Common myeloid progenitor, CD34-positive (primary cell): ENCODE measurements around the gene EIF4A3.

ENCODE experiments used
- CTCF ChIA-PET: fragments of 350-600 bp; sonication (Branson Sonifier 250); formaldehyde crosslinking; loops from one replicate; lab custom pipeline; 2021; ENCODE audit warnings: antibody characterized with exemption; lab: Charles Lee
- POLR2A ChIA-PET: fragments of 350-600 bp; sonication (Branson Sonifier 250); formaldehyde crosslinking; loops from one replicate; lab custom pipeline; 2021; ENCODE audit warnings: antibody characterized with exemption; lab: Charles Lee
- DNase-seq, 3 donors: peaks; one replicate each; pipeline versions ENCODE4 v3.0.0 to v3.0.0-alpha.2; 2013
- H3K27ac ChIP-seq, 2 experiments: 1 replicate in 1 of 2; 2 replicates in 1 of 2; pipeline ENCODE4 v1.7.0; 2013; ENCODE audit warnings: inconsistent platforms in 2 of 2, low read length in 2 of 2, mild to moderate bottlenecking in 2 of 2, low read depth in 1 of 2, moderate library complexity in 1 of 2; ENCODE audit not compliant: severe bottlenecking in 2 of 2, insufficient read depth in 1 of 2, poor library complexity in 1 of 2
- H3K27me3 ChIP-seq, 5 experiments: replicated peaks in 2 of 5; 1 replicate in 3 of 5; 2 replicates in 2 of 5; pipeline versions ENCODE4 v1.6.1 to v1.7.0; 2013; ENCODE audit warnings: low read length in 4 of 5, mild to moderate bottlenecking in 2 of 5, moderate library complexity in 2 of 5, inconsistent platforms in 1 of 5; ENCODE audit not compliant: insufficient read depth in 5 of 5, control insufficient read depth in 4 of 5
- H3K36me3 ChIP-seq, 4 experiments: 1 replicate in 2 of 4; 2 replicates in 2 of 4; pipeline versions ENCODE4 v1.6.1 to v1.7.0; 2013; ENCODE audit warnings: low read length in 3 of 4, control low read depth in 1 of 4, mild to moderate bottlenecking in 1 of 4; ENCODE audit not compliant: control insufficient read depth in 4 of 4, insufficient read depth in 4 of 4
- H3K4me1 ChIP-seq, 4 experiments: 1 replicate in 3 of 4; 2 replicates in 1 of 4; pipeline versions ENCODE4 v1.6.1 to v1.7.1; 2013; ENCODE audit warnings: low read length in 3 of 4, mild to moderate bottlenecking in 3 of 4, control low read depth in 1 of 4, inconsistent platforms in 1 of 4, moderate library complexity in 1 of 4; ENCODE audit not compliant: control insufficient read depth in 4 of 4, insufficient read depth in 4 of 4; ENCODE audit errors: control extremely low read depth in 1 of 4
- H3K4me3 ChIP-seq, 7 experiments: 1 replicate in 4 of 7; 2 replicates in 3 of 7; pipeline versions ENCODE4 v1.5.1 to v1.7.0; 2013; ENCODE audit warnings: mild to moderate bottlenecking in 7 of 7, low read length in 6 of 7, moderate library complexity in 6 of 7, inconsistent platforms in 2 of 7, low read depth in 2 of 7, control low read depth in 1 of 7; ENCODE audit not compliant: insufficient read depth in 4 of 7, control insufficient read depth in 1 of 7; ENCODE audit errors: extremely low read depth in 1 of 7
- H3K9me3 ChIP-seq, 5 experiments: 1 replicate in 4 of 5; 2 replicates in 1 of 5; pipeline versions ENCODE4 v1.6.1 to v1.7.1; 2013; ENCODE audit warnings: low read length in 4 of 5, mild to moderate bottlenecking in 2 of 5, inconsistent platforms in 1 of 5, low read depth in 1 of 5, moderate library complexity in 1 of 5; ENCODE audit not compliant: control insufficient read depth in 4 of 5, insufficient read depth in 2 of 5; ENCODE audit errors: control extremely low read depth in 1 of 5
- WGBS: methylation state at CpG from one replicate; pipeline ENCODE4 v1.1.5; 2013; ENCODE audit not compliant: insufficient coverage; 5-methylcytosine and 5-hydroxymethylcytosine counted together

Gene EIF4A3

DNA sequence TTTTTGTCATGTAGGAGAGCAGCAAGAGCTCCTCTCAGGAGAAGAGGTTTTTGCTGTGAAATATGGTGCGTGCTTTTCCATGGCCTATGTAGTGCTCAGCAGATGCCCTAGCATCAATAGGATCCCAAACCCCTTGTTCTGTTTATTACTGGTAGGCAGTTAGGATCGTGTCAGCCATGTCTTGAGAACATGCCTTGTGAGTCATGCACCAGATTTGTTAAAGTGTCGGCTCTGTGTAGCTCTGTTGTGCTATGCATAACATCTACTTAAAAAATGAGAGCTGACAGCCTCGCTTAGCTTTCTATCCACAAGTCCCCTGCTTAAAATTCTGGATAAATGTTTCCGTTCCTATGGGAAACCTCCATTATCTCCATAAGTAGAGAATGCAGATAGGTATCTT is 4.4 kb upstream of the EIF4A3 start:
- 100% methylated on average over 4 of the region's 5 CpGs for WGBS
- DNase-seq = no peak
- Histone ChIP-seq H3K36me3 (no peaks in the 10 kb centered on the region), H3K27ac (no peak overlapping the region), H3K9me3 (peaks cover 3 to 12% (median 6%) of the 10 kb centered on the region in 5 experiments), H3K27me3 (no peaks in the 10 kb centered on the region), H3K4me3 (no peak overlapping the region), H3K4me1 (peaks cover 0 to 6% (median 6%) of the 10 kb centered on the region in 4 experiments)
- ChIA-PET POLR2A (no interaction called here), CTCF (no interaction called here)

DNA sequence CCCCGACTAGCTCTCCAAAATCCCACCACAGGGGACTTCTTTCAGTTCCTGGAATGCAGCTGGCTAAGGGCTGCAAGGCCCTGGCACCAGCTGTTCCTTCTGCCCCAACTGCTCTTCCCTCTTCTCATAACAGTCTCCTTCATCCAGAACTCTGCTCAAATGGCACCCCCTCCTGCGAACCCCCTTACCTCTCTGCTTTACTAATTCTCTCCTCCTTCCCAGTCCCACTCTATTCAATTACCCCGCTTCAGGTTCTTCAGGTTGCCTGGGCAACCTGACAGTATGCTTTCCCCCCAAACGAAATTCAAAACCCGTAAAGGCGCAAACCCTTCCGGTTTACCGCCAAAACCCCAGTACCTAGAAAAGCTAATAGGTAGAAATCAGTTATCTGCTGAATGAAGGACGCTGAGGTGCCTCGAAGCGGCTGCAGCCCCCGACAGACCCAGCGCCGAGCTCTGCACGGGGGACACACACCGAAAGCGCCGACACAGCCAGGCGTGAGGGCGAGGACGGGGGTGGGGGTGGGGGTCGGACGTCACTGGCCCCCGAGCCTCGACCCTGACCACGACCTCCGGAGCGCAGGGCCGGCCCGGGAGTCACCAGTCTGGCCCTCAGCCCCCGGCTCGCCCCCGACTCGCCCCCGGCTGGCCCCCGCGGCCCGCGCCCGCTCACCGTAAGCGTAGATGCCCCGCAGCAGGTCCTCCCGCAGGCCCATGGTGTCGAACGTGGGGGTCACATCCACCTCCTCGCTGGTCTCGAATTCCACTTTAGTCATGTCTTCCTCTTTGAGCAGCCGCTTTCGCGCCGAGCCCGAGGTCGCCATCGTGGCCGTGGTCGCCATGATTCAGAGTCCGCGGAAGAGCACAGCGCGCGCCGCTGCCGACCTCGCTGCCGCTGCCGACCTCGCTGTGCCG is 550 bp downstream of the EIF4A3 start:
- ChIA-PET POLR2A (interaction anchor here (0.6 to 1.1 kb wide), 3 partner anchors 16 to 45 kb away, joined by 3 to 5 read pairs (median 4); partner anchors contain the start of gene GAA), CTCF (interaction anchor here (1.2 to 1.3 kb wide), 3 partner anchors 18 to 54 kb away, joined by 3 to 4 read pairs (median 4); no protein-coding TSS in a partner anchor)
- peaks cover 9 to 25% (median 20%) of the 10 kb centered on the region in 4 experiments for H3K4me1 ChIP-seq
- WGBS = 0% methylated on average over 58 of the region's 69 CpGs
- peak in 2 of 3 donors; percentile 33 to 49 for DNase-seq
- peak overlapping the region; percentile 81 to 96 (median 90) for H3K4me3 ChIP-seq
- H3K27ac ChIP-seq = peak overlapping the region; percentile 70 to 93
- peaks cover 8 to 40% (median 19%) of the 10 kb centered on the region in 4 experiments for H3K36me3 ChIP-seq
- no peaks in the 10 kb centered on the region for H3K27me3 ChIP-seq
- no peaks in the 10 kb centered on the region for H3K9me3 ChIP-seq

DNA sequence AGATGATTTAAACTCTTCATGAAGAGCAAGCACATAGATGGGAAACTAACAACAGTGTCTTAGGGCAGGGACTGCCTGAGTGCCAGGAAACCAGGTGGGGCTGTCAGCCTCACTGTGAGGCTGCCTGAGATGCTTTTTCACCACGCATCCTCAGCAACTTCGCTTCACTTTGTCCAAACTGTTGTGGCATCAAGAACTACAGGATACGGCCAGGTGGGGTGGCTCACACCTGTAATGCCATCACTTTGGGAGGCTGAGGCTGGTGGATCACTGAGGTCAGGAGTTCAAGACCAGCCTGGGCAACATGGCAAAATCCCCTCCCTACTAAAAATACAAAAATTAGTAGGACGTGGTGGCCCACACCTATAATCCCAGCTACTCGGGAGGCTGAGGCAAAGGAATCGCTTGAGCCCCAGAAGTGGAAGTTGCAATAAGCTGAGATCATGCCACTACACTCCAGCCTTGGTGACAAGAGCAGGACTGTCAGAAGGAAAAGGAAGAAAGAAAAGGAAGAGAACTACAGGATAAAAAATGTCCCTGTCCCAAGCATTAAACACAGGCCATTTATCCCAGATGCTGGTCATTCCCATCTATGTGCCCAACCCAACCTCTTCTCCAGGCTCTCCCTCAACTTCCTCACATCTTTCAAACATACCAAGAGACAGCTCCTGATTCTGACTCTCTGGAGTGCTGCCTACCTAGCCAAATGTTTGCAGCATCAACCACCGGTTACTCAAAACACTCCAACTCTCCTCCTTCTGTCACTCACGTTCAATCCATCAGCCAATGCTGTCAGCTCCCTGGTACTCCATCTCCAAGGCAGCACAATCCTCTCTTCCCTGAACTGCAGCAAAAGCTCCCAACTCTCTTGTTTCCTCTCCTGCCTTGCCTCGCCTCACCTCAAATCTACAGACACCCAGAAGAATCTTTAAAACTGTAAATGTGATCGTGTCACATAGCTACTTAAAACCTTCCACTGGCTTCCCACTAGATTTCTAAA is 1.6 kb downstream of the EIF4A3 start:
- peak overlapping the region in 6 of 7 experiments; percentile 81 to 96 (median 90) for H3K4me3 ChIP-seq
- peak overlapping the region in 1 of 2 experiments; percentile 93 for H3K27ac ChIP-seq
- WGBS = 67% methylated on average over 9 of the region's 10 CpGs
- no peaks in the 10 kb centered on the region for H3K9me3 ChIP-seq
- ChIA-PET CTCF (interaction anchor here (1.2 to 1.3 kb wide), 3 partner anchors 17 to 53 kb away, joined by 3 to 4 read pairs (median 4); no protein-coding TSS in a partner anchor), POLR2A (interaction anchor here (0.6 to 1.1 kb wide), 2 partner anchors 17 to 44 kb away, joined by 3 to 4 read pairs; partner anchors contain the start of gene GAA)
- peaks cover 10 to 45% (median 23%) of the 10 kb centered on the region in 4 experiments for H3K36me3 ChIP-seq
- no peak for DNase-seq
- no peaks in the 10 kb centered on the region for H3K27me3 ChIP-seq
- peaks cover 9 to 25% (median 20%) of the 10 kb centered on the region in 4 experiments for H3K4me1 ChIP-seq

DNA sequence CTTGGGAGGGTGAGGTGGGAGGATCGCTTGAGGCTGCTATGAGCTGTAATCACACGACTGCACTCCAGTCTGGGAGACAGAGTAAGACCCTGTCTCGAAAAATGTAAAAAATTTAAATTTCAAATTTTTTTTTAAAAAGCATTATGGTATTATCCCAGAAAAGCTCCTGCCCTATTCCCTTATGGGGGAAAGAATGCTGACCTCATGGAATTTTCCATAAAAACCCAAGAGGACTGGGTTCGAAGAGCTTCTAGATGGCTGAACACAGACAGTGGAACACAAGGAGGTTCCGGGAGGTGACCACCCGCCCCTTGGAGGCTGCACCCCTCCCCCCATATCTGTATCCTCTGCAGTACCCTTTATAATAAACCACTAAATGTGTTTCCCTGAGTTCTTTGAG is 4.0 kb downstream of the EIF4A3 start:
- Histone ChIP-seq H3K27me3 (no peaks in the 10 kb centered on the region), H3K36me3 (peaks cover 23 to 66% (median 43%) of the 10 kb centered on the region in 4 experiments), H3K27ac (no peak overlapping the region), H3K4me3 (no peak overlapping the region), H3K9me3 (no peaks in the 10 kb centered on the region), H3K4me1 (peaks cover 9 to 21% (median 17%) of the 10 kb centered on the region in 4 experiments)
- 100% methylated on average over 2 of the region's 6 CpGs for WGBS
- DNase-seq = no peak
- POLR2A ChIA-PET = no interaction called here
- CTCF ChIA-PET = interaction anchor here (2.0 kb wide), 1 partner anchor 41 kb away, joined by 5 read pairs; the partner anchor contains the start of gene GAA

DNA sequence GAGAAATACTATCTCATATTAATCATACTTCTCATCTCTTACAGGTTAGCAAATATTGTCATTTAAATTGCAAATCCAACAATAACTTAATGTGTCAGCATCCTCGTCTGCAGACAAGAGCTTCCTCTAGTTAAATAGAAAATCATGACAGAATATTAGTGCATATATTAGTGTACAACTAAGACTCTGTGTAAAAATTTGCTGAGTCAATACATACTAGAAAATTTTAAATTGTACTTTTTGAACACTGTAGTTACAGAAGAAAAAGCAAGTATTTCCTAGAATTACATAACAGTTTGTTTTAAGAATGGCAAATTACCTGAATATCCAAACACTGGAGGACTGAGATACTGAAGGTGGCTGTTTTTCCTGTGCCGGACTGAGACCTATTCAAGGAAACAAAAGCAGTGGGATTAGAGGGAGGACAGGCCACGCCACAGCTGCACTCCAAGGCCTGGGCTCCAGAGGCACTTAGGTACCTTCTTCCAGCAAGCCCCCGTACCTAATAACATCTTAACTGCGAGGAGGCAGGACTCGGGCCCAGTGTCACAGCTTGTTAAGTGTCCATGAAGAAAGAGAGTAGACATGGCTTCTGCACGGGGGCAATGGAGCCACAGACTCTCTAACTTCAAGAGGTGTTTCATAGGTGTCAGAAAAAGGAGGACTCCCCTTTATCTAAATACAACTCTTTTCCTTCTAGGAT is 5.3 kb downstream of the EIF4A3 start:
- POLR2A ChIA-PET = no interaction called here

DNA sequence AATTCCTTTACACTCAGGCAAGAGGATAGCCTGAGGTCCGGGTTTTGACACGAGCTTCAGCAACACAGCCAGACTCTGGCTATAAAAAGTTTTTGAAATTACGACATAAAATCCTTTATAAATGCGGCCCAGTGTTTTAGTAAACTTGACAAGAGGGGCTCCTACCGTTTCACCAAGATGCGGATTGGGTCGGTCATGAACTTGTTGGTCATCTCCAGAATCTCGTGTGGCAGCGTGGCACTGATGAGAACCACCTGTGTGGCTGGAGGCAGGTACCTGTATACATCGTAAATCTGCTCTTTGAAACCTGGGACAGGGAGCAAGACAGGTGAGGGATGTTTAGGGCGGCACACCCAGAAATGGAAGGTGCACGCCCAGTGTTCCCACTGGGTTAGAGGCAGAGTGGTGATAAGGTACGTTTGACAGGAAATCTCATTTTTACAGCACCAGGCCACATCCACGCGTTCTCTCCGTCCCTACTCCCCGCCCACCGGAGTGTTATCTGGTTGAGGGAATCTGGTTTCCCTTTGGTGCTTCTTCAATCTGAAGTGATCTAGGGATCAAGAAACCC is 8.0 kb downstream of the EIF4A3 start:
- H3K27me3 ChIP-seq = no peaks in the 10 kb centered on the region
- H3K27ac ChIP-seq = no peak overlapping the region
- WGBS = 97% methylated on average over 12 of the region's 18 CpGs
- no peaks in the 10 kb centered on the region for H3K9me3 ChIP-seq
- POLR2A ChIA-PET = no interaction called here
- H3K36me3 ChIP-seq = peaks cover 33 to 92% (median 69%) of the 10 kb centered on the region in 4 experiments
- H3K4me1 ChIP-seq = no peaks in the 10 kb centered on the region
- CTCF ChIA-PET = no interaction called here
- DNase-seq = no peak
- H3K4me3 ChIP-seq = no peak overlapping the region

More for the DNA sequence above, 5.3 kb downstream of the EIF4A3 start:
- Histone ChIP-seq H3K4me3 (no peak overlapping the region), H3K27me3 (no peaks in the 10 kb centered on the region), H3K27ac (no peak overlapping the region), H3K9me3 (no peaks in the 10 kb centered on the region), H3K36me3 (peaks cover 30 to 79% (median 55%) of the 10 kb centered on the region in 4 experiments), H3K4me1 (peaks cover 9 to 20% (median 15%) of the 10 kb centered on the region in 4 experiments)
- DNase-seq = no peak
- WGBS = 100% methylated on average over 4 of the region's 7 CpGs
- CTCF ChIA-PET = no interaction called here
